ENCODE measurements around the gene MRPL55. TPM values are rescaled to one million over a fixed set of nuclear protein-coding genes. Genes with fewer than 3 reads are reported as not detected.

Gene MRPL55
- total RNA-seq, 1 donor from 2014 or later, result 38.1 TPM

GRCh38 chr1:228110556-228110955 lies 1.5 kb upstream of the MRPL55 start:
- H3K27ac ChIP-seq (ENCODE audit: low read depth, low read length), result no peak overlapping the region
- H3K9ac ChIP-seq (ENCODE audit: low read depth in 1 of 3, low read length in 3 of 3), result peak overlapping the region in 1 of 3 donors; percentile 3
- H3K36me3 ChIP-seq (ENCODE audit: control insufficient read depth in 3 of 3, insufficient read depth in 3 of 3, low read length in 3 of 3), result peaks cover 16 to 22% (median 20%) of the 10 kb centered on the region in 3 donors
- H3K4me3 ChIP-seq (ENCODE audit: low read length in 3 of 3), result no peak overlapping the region
- H3K4me1 ChIP-seq (ENCODE audit: control insufficient read depth in 3 of 3, insufficient read depth in 3 of 3, low read length in 3 of 3), result peaks cover 21 to 27% (median 23%) of the 10 kb centered on the region in 3 donors
- no peaks in the 10 kb centered on the region for H3K27me3 ChIP-seq (ENCODE audit: control insufficient read depth in 3 of 3, insufficient read depth in 3 of 3, low read length in 3 of 3)
- no peaks in the 10 kb centered on the region for H3K9me3 ChIP-seq (ENCODE audit: control insufficient read depth in 3 of 3, low read length in 3 of 3)

- no peaks in the 10 kb centered on the region for H3K27me3 ChIP-seq (ENCODE audit: control insufficient read depth in 3 of 3, insufficient read depth in 3 of 3, low read length in 3 of 3)
- peaks cover 21 to 28% (median 23%) of the 10 kb centered on the region in 3 donors for H3K4me1 ChIP-seq (ENCODE audit: control insufficient read depth in 3 of 3, insufficient read depth in 3 of 3, low read length in 3 of 3)
- no peaks in the 10 kb centered on the region for H3K9me3 ChIP-seq (ENCODE audit: control insufficient read depth in 3 of 3, low read length in 3 of 3)
- peaks cover 16 to 22% (median 21%) of the 10 kb centered on the region in 3 donors for H3K36me3 ChIP-seq (ENCODE audit: control insufficient read depth in 3 of 3, insufficient read depth in 3 of 3, low read length in 3 of 3)
- H3K9ac ChIP-seq (ENCODE audit: low read depth in 1 of 3, low read length in 3 of 3), result peak overlapping the region; percentile 89 to 99 (median 97)
- peak overlapping the region; percentile 83 for H3K27ac ChIP-seq (ENCODE audit: low read depth, low read length)
- H3K4me3 ChIP-seq (ENCODE audit: low read length in 3 of 3), result peak overlapping the region; percentile 86 to 100 (median 88)
Measured at GRCh38 chr1:228109962-228110488, 926 bp upstream of the MRPL55 start.

GRCh38 chr1:228108742-228109072 lies 392 bp downstream of the MRPL55 start:
- Histone ChIP-seq H3K9ac (ENCODE audit: low read depth in 1 of 3, low read length in 3 of 3) (peak overlapping the region; percentile 96 to 99 (median 97)), H3K4me3 (ENCODE audit: low read length in 3 of 3) (peak overlapping the region; percentile 95 to 100 (median 98)), H3K4me1 (ENCODE audit: control insufficient read depth in 3 of 3, insufficient read depth in 3 of 3, low read length in 3 of 3) (peaks cover 31 to 41% (median 36%) of the 10 kb centered on the region in 3 donors), H3K27me3 (ENCODE audit: control insufficient read depth in 3 of 3, insufficient read depth in 3 of 3, low read length in 3 of 3) (no peaks in the 10 kb centered on the region), H3K36me3 (ENCODE audit: control insufficient read depth in 3 of 3, insufficient read depth in 3 of 3, low read length in 3 of 3) (peaks cover 16 to 22% (median 21%) of the 10 kb centered on the region in 3 donors), H3K9me3 (ENCODE audit: control insufficient read depth in 3 of 3, low read length in 3 of 3) (no peaks in the 10 kb centered on the region), H3K27ac (ENCODE audit: low read depth, low read length) (peak overlapping the region; percentile 83)

GRCh38 chr1:228108055-228108690 lies 926 bp downstream of the MRPL55 start:
- no peaks in the 10 kb centered on the region for H3K9me3 ChIP-seq (ENCODE audit: control insufficient read depth in 3 of 3, low read length in 3 of 3)
- peaks cover 16 to 22% (median 21%) of the 10 kb centered on the region in 3 donors for H3K36me3 ChIP-seq (ENCODE audit: control insufficient read depth in 3 of 3, insufficient read depth in 3 of 3, low read length in 3 of 3)
- peak overlapping the region; percentile 95 to 100 (median 98) for H3K4me3 ChIP-seq (ENCODE audit: low read length in 3 of 3)
- peaks cover 36 to 45% (median 41%) of the 10 kb centered on the region in 3 donors for H3K4me1 ChIP-seq (ENCODE audit: control insufficient read depth in 3 of 3, insufficient read depth in 3 of 3, low read length in 3 of 3)
- peak overlapping the region; percentile 83 for H3K27ac ChIP-seq (ENCODE audit: low read depth, low read length)
- H3K9ac ChIP-seq (ENCODE audit: low read depth in 1 of 3, low read length in 3 of 3), result peak overlapping the region; percentile 96 to 99 (median 97)
- H3K27me3 ChIP-seq (ENCODE audit: control insufficient read depth in 3 of 3, insufficient read depth in 3 of 3, low read length in 3 of 3), result no peaks in the 10 kb centered on the region

- Histone ChIP-seq H3K9me3 (ENCODE audit: control insufficient read depth in 3 of 3, low read length in 3 of 3) (no peaks in the 10 kb centered on the region), H3K27me3 (ENCODE audit: control insufficient read depth in 3 of 3, insufficient read depth in 3 of 3, low read length in 3 of 3) (no peaks in the 10 kb centered on the region), H3K4me3 (ENCODE audit: low read length in 3 of 3) (no peak overlapping the region), H3K36me3 (ENCODE audit: control insufficient read depth in 3 of 3, insufficient read depth in 3 of 3, low read length in 3 of 3) (peaks cover 16 to 22% (median 21%) of the 10 kb centered on the region in 3 donors), H3K4me1 (ENCODE audit: control insufficient read depth in 3 of 3, insufficient read depth in 3 of 3, low read length in 3 of 3) (peaks cover 36 to 47% (median 41%) of the 10 kb centered on the region in 3 donors), H3K9ac (ENCODE audit: low read depth in 1 of 3, low read length in 3 of 3) (no peak overlapping the region), H3K27ac (ENCODE audit: low read depth, low read length) (no peak overlapping the region)
Measured at GRCh38 chr1:228107636-228108035, 1.5 kb downstream of the MRPL55 start.

- Histone ChIP-seq H3K36me3 (ENCODE audit: control insufficient read depth in 3 of 3, insufficient read depth in 3 of 3, low read length in 3 of 3) (peaks cover 16 to 22% (median 21%) of the 10 kb centered on the region in 3 donors), H3K9ac (ENCODE audit: low read depth in 1 of 3, low read length in 3 of 3) (no peak overlapping the region), H3K4me1 (ENCODE audit: control insufficient read depth in 3 of 3, insufficient read depth in 3 of 3, low read length in 3 of 3) (peaks cover 36 to 50% (median 45%) of the 10 kb centered on the region in 3 donors), H3K9me3 (ENCODE audit: control insufficient read depth in 3 of 3, low read length in 3 of 3) (no peaks in the 10 kb centered on the region), H3K27ac (ENCODE audit: low read depth, low read length) (no peak overlapping the region), H3K4me3 (ENCODE audit: low read length in 3 of 3) (no peak overlapping the region), H3K27me3 (ENCODE audit: control insufficient read depth in 3 of 3, insufficient read depth in 3 of 3, low read length in 3 of 3) (no peaks in the 10 kb centered on the region)
Measured at GRCh38 chr1:228106800-228107054, 2.4 kb downstream of the MRPL55 start.

- no peak overlapping the region for H3K9ac ChIP-seq (ENCODE audit: low read depth in 1 of 3, low read length in 3 of 3)
- peaks cover 16 to 22% (median 21%) of the 10 kb centered on the region in 3 donors for H3K36me3 ChIP-seq (ENCODE audit: control insufficient read depth in 3 of 3, insufficient read depth in 3 of 3, low read length in 3 of 3)
- peaks cover 38 to 54% (median 46%) of the 10 kb centered on the region in 3 donors for H3K4me1 ChIP-seq (ENCODE audit: control insufficient read depth in 3 of 3, insufficient read depth in 3 of 3, low read length in 3 of 3)
- H3K27me3 ChIP-seq (ENCODE audit: control insufficient read depth in 3 of 3, insufficient read depth in 3 of 3, low read length in 3 of 3), result no peaks in the 10 kb centered on the region
- H3K27ac ChIP-seq (ENCODE audit: low read depth, low read length), result no peak overlapping the region
- no peaks in the 10 kb centered on the region for H3K9me3 ChIP-seq (ENCODE audit: control insufficient read depth in 3 of 3, low read length in 3 of 3)
- no peak overlapping the region for H3K4me3 ChIP-seq (ENCODE audit: low read length in 3 of 3)
Measured at GRCh38 chr1:228105996-228106799, 2.9 kb downstream of the MRPL55 start.

GRCh38 chr1:228105270-228105995 lies 3.7 kb downstream of the MRPL55 start:
- Histone ChIP-seq H3K27me3 (ENCODE audit: control insufficient read depth in 3 of 3, insufficient read depth in 3 of 3, low read length in 3 of 3) (no peaks in the 10 kb centered on the region), H3K9ac (ENCODE audit: low read depth in 1 of 3, low read length in 3 of 3) (no peak overlapping the region), H3K4me1 (ENCODE audit: control insufficient read depth in 3 of 3, insufficient read depth in 3 of 3, low read length in 3 of 3) (peaks cover 42 to 59% (median 49%) of the 10 kb centered on the region in 3 donors), H3K9me3 (ENCODE audit: control insufficient read depth in 3 of 3, low read length in 3 of 3) (no peaks in the 10 kb centered on the region), H3K27ac (ENCODE audit: low read depth, low read length) (no peak overlapping the region), H3K4me3 (ENCODE audit: low read length in 3 of 3) (no peak overlapping the region), H3K36me3 (ENCODE audit: control insufficient read depth in 3 of 3, insufficient read depth in 3 of 3, low read length in 3 of 3) (peaks cover 22 to 29% (median 27%) of the 10 kb centered on the region in 3 donors)

GRCh38 chr1:228104526-228105269 lies 4.4 kb downstream of the MRPL55 start:
- peaks cover 27 to 35% (median 31%) of the 10 kb centered on the region in 3 donors for H3K36me3 ChIP-seq (ENCODE audit: control insufficient read depth in 3 of 3, insufficient read depth in 3 of 3, low read length in 3 of 3)
- H3K27ac ChIP-seq (ENCODE audit: low read depth, low read length), result no peak overlapping the region
- H3K9me3 ChIP-seq (ENCODE audit: control insufficient read depth in 3 of 3, low read length in 3 of 3), result no peaks in the 10 kb centered on the region
- peak overlapping the region in 1 of 3 donors; percentile 16 for H3K9ac ChIP-seq (ENCODE audit: low read depth in 1 of 3, low read length in 3 of 3)
- H3K4me1 ChIP-seq (ENCODE audit: control insufficient read depth in 3 of 3, insufficient read depth in 3 of 3, low read length in 3 of 3), result peaks cover 36 to 53% (median 44%) of the 10 kb centered on the region in 3 donors
- H3K27me3 ChIP-seq (ENCODE audit: control insufficient read depth in 3 of 3, insufficient read depth in 3 of 3, low read length in 3 of 3), result no peaks in the 10 kb centered on the region
- no peak overlapping the region for H3K4me3 ChIP-seq (ENCODE audit: low read length in 3 of 3)

Measured in skeletal muscle tissue (tissue), 4 donors.